ENCODE data around the gene MCF2L2.

DNA sequence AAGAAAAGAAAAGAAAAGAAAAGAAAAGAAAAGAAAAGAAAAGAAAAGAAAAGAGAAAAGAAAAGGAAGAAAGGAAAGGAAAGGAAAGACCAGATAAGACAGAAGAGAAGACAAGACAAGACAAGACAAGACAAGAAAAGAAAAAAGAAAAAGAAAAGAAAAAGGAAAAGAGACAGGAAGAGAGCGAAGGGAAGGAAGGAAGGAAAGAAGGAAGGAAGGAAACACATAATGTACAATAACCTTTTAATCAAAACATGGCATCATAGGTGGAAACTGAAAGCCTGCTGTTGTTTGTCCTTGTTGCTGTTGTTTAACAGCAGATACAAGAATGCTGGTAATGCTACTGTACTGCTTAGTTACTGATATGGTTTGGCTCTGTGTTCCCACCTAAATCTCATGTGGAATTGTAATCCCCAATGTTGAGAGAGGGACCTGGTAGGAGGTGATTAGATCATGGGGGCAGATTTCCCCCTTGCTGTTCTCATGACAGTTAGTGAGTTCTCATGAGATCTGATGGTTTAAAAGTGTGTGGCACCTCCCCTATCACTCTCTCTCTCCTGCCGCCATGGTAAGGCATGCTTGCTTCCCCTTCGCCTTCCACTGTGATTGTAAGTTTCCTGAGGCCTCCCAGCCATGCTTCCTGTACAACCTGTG is 67.3 kb downstream of the MCF2L2 start:
- TF ChIP-seq POLR2A (IDR thresholded peaks at IDR 0.05; ENCODE audit: extremely low read depth, insufficient read length), result no peak
- TF ChIP-seq, protein P1, sequence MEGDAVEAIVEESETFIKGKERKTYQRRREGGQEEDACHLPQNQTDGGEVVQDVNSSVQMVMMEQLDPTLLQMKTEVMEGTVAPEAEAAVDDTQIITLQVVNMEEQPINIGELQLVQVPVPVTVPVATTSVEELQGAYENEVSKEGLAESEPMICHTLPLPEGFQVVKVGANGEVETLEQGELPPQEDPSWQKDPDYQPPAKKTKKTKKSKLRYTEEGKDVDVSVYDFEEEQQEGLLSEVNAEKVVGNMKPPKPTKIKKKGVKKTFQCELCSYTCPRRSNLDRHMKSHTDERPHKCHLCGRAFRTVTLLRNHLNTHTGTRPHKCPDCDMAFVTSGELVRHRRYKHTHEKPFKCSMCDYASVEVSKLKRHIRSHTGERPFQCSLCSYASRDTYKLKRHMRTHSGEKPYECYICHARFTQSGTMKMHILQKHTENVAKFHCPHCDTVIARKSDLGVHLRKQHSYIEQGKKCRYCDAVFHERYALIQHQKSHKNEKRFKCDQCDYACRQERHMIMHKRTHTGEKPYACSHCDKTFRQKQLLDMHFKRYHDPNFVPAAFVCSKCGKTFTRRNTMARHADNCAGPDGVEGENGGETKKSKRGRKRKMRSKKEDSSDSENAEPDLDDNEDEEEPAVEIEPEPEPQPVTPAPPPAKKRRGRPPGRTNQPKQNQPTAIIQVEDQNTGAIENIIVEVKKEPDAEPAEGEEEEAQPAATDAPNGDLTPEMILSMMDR (IDR thresholded peaks at IDR 0.05; ENCODE audit: low read depth, low read length), result no peak
- TF ChIP-seq, protein P2, sequence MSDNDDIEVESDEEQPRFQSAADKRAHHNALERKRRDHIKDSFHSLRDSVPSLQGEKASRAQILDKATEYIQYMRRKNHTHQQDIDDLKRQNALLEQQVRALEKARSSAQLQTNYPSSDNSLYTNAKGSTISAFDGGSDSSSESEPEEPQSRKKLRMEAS (IDR thresholded peaks at IDR 0.05; ENCODE audit: low read depth, low read length), result no peak

All from NB4 (cell line).